ENCODE results near the gene UPK1A.

UPK1A gene

GRCh38 chr19:35702223-35703012 lies 36.1 kb downstream of the UPK1A start:
- TF ChIP-seq CTCF (IDR thresholded peaks at IDR 0.05): no peak

- TF ChIP-seq CTCF (IDR thresholded peaks at IDR 0.05): no peak
Measured at GRCh38 chr19:35703343-35703742, 37.0 kb downstream of the UPK1A start.

- TF ChIP-seq CTCF (IDR thresholded peaks at IDR 0.05): no peak
Measured at GRCh38 chr19:35704218-35704617, 37.9 kb downstream of the UPK1A start, which contains the start of gene ZBTB32. Gene ZBTB32 (plus strand): TSS chr19:35704558. CDS start chr19:35714627, 10,069 bp downstream.

GRCh38 chr19:35708391-35708790 lies 42.1 kb downstream of the UPK1A start:
- TF ChIP-seq CTCF (IDR thresholded peaks at IDR 0.05): no peak

- TF ChIP-seq CTCF (IDR thresholded peaks at IDR 0.05): no peak
Measured at GRCh38 chr19:35710784-35711723, 44.7 kb downstream of the UPK1A start.

GRCh38 chr19:35712567-35713505 lies 46.5 kb downstream of the UPK1A start:
- no peak for TF ChIP-seq CTCF (IDR thresholded peaks at IDR 0.05)

GRCh38 chr19:35713506-35713850 lies 47.2 kb downstream of the UPK1A start:
- no peak for TF ChIP-seq CTCF (IDR thresholded peaks at IDR 0.05)

Measured in LNCAP (cell line).